Measurements from ENCODE around the gene ASPHD2.

DNA sequence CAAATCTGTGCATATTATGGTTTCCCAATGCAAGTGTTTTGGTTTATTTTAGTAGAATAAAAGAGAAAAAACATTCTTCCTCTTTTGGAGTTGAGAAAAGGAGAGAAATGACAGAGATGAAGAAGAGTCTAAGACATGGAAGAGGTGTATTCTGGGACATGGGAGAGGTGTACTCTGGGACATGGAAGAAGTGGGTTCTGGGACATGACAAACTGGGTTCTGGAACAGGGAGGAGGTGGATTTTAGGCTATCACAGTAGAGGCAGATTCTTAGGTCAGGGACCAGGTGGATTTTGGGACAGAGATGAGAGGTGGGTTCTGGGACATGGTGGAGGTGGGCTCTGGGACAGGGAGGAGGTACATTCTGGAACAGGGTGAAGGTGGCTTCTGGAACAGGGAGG, 2.1 kb upstream of the ASPHD2 start:
- no peak for TF ChIP-seq CTCF (IDR thresholded peaks at IDR 0.05)
- no peak for TF ChIP-seq POLR2A (IDR thresholded peaks at IDR 0.05)

All from lower leg skin (tissue), 3 donors.